Left ventricle myocardium superior (tissue), 1 donor: ENCODE measurements around the gene DCDC2B. TPM values are rescaled to one million over a fixed set of nuclear protein-coding genes. Genes with fewer than 3 reads are reported as not detected.
A peak's percentile ranks its signal among the peaks of the same experiment; 100 is the strongest.

ENCODE experiments used
- ATAC-seq: fragments of 200-7000 bp; cut with Tn5 transposase; one replicate; pipeline ENCODE4 v1.9.1; 2020; ENCODE audit warnings: mild to moderate bottlenecking, moderate library complexity
- DNase-seq: peaks from one replicate; pipeline ENCODE4 v3.0.0-alpha.2; 2020
- intact Hi-C: fragments of 100-400 bp; cut with micrococcal nuclease; formaldehyde crosslinking; loops from one replicate; pipeline ENCODE4 v1.11.0; 2022
- total RNA-seq: library from RNA; stranded (reverse); fragmentation: NEBNext Ultra II Directional; extraction: Animal tissue kit (Norgen Biotek cat#: 25700); gene quantifications from one replicate; pipeline ENCODE4 v1.2.1, GENCODE V29; 2021
- donor health status: DM: no; HTN: yes; CAD: no; lungs with severe emphysema.

The DCDC2B gene
- total RNA-seq, 1 donor from 2014 or later: not detected

DNA sequence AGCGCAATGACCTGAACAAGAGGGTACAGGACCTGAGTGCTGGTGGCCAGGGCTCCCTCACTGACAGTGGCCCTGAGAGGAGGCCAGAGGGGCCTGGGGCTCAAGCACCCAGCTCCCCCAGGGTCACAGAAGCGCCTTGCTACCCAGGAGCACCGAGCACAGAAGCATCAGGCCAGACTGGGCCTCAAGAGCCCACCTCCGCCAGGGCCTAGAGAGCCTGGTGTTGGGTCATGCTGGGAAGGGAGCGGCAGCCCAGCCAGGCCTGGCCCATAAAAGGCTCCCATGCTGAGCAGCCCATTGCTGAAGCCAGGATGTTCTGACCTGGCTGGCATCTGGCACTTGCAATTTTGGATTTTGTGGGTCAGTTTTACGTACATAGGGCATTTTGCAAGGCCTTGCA, 13.9 kb upstream of the DCDC2B start:
- ATAC-seq: no peak
- no peak for DNase-seq
- intact Hi-C loops: no loop called here

DNA sequence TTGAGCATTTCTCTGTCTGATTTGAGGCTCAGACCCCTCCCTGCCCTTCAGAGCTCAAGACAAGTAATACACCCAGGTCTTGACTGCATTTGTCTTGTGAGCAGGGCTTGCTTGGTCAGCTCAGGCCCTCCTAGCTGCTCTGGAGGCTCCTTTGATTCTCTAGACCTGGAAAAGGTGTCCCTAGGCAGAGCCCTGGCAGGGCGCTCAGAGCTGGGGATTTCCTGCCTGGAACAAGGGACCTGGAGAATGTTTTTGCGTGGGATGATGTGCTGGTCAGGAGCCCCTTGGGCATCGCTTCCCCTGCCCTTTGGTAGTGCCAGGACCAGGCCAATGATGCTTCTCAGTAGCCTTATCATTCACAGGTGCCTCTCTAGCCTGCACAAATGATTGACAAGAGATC, 13.4 kb upstream of the DCDC2B start:
- DNase-seq (no peak), ATAC-seq (no peak)
- intact Hi-C loops: no loop called here

DNA sequence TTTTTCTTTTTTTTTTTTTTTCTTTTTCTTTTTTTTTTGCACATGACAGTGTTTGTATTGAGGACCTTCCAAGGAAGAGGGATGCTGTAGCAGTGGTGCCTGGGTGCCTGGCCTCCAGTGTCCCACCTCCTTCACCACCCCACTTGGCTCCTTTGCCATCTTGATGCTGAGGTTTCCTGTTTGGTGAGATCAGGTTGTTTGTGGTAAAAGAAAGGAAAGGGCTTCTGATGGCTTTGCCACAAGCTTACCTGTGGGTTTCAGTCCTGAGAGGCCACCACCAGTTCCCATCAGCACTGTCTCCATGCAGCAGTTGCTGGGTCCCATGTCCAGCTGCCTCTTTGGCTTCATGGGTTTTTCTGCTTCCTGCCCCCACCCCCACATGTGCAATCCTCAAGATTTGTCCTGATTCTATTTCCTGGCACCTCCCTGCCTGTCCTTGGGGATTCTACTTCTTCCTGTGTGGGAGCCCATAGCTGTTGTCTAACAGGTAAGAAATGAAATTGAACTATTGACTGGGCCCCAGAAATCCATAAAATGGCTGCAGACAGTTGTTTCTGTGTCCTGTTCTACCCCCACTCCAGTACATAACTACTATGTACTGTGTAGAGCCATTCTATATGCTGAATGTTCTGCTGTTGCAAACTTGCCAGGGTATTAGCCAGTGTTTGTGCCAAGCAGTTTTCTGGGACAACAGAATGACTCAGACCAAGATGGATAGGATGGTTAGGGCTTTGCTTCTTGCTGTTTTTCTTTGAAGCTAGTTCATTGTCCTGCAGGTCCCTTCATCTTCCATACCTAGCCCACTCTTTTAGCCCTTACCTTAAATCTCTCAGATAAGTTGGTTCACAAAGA, 12.7 kb upstream of the DCDC2B start:
- intact Hi-C loops: no loop called here
- no peak for ATAC-seq
- DNase-seq: no peak

DNA sequence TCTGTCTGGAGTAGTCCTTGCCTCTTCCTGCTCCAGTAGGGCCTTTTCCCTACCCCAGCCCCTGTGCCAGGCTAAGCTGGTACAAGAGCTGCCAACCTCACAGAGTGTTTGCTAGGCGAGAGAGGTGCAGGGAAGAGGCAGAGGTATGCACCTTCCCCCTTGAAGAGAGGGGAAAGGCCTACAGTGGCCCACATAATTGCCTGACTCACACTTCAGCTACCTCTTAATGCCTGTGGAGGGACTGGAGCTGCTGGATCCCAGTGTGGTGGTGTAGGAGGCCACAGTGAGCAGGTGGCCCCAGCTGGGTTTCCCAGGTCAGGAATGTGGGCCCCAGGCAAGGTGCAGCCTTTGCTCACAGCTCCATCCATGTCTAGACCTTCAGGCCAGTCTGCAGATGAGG, 11.8 kb upstream of the DCDC2B start:
- ATAC-seq: no peak
- DNase-seq: no peak

DNA sequence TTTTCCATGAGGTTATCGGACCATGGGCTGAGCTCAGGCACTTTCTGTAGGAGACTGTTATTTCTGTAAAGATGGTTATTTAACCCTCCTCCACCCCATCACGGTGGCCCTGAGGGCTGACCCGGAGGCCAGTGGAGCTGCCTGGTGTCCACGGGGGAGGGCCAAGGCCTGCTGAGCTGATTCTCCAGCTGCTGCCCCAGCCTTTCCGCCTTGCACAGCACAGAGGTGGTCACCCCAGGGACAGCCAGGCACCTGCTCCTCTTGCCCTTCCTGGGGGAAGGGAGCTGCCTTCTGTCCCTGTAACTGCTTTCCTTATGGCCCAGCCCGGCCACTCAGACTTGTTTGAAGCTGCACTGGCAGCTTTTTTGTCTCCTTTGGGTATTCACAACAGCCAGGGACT, 11.1 kb upstream of the DCDC2B start:
- ATAC-seq (no peak), DNase-seq (no peak)
- intact Hi-C loops: no loop called here

More for the DNA sequence above, 11.8 kb upstream of the DCDC2B start:
- intact Hi-C loops: no loop called here

DNA sequence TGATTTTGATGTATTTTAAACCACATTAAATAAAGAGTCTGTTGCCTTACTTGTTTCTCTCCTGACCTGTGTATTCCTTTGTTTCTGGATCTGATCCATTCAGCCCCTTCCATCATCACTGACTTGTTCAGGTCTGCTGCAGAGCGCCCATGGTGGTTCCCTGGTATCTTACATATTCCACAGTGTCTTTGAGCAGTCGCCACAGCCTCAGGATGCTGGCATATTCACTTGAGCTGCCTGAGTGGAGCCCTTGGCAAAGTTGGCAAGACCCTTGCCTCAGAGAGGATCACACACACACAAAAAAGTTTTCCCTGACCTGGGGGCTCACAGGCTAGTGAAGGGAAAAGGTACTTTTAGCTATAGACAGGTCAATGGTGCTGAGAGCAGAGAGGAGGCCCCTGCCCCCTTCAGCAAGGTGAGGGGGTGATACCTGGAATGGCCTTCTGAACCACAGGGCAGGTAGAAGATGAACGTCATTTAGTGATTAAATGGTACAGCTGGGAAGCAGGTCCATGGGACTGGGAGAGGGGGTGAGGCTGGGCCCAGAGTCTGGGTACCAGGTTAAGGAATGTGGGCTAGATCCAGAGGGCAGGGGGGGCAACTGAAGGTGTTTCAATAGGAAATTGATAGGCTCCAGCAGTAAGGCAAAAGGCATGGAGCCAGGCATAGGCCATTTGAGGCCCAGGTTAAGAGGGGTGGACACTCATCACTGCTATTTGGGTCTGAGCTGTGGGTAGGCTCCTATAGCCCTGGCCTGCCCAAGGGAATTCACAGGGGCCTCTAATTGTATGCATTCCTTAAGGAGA, 10.4 kb upstream of the DCDC2B start:
- DNase-seq (no peak), ATAC-seq (no peak)
- intact Hi-C loops: no loop called here

DNA sequence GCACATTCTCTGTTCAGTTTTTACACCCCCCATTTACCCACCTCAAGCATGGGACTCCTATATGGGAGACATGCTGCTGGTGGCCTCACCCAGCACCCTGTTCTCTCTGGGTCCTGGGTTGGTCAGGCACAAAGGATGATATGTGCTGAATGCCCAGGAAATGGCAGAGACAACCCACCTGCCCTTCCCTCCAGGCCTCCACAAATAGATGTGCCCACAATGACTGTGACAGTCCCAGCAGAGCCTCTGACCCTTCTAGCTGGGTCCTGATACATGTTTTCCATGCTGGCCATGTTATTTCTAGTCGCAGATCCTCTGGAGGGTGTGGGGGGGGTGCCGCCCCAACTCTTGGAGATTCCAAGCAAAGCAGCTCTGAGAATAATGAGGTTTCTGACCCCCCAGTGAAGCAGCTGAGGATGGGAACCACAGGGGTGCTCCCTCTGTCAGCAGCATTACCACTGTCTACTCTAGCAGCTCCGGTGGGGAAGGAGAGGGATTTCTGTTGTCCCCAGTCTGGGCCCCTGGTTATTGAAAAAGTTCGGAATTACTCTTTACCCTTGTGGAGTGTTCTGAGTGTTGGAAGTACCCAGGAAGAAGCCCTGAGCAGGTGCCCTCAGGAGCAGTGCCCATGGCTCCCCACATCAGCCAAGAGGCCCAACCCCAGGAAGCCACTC, 9.7 kb upstream of the DCDC2B start:
- ATAC-seq (no peak), DNase-seq (no peak)
- intact Hi-C loops: no loop called here

DNA sequence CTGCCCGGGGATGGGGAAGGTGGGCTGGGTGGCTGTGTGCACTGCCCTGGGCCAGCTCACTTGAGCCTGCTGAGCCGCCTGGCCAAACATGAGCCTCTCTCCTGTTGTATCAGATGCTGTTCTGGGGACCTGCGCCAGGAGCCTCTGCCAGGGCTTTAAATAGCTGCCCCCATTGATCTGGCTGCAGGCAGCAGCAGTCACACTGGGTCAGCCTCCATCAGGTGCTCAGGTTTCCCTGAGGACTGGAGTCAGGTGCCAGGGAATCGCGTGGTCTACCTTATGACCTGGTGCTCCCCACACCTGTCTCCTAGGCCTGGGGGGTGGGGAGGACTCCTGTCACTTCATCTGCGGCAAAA, 9.2 kb upstream of the DCDC2B start:
- peak; percentile 87 for DNase-seq
- intact Hi-C loops: no loop called here
- peak; percentile 75 for ATAC-seq

DNA sequence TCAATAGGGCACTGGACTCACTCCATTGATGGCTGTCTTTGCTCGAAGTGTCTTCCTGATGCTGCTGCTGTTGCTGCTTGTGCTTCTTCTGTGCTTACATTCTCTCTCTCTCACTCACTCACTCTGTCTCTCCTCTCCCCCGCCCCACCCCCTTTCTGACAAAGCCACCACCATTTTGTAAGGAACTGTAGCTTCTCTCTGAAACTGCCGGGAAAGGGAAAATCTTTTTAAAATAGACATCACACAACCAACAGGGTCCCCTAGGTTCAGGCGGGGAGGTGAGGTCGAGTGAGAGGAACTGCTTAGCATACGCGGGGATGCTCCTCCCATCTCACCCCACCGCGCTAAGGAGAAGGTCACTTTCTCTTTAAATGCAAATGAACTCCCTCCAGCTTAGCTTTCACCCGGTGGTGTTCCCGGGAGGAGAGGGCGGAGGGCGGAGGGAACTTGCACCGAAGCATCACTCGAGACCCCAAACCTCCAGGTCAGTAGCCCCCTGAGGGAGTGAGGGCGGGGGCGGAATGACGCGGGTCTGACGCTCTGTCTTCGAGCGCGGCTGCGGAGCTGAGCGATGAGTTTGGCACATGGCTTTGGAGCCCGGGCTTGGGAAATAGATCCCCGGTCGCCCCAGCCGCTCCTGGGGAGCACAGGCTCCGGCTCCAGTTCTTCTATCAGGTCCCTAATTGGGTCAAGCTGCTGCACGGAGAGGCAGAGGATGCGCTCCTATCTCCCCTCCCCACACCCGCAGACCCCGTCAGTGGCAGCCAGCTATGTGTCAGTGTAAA, 8.5 kb upstream of the DCDC2B start, which contains the start of gene CCDC28B:
Gene CCDC28B, plus strand, starts transcription at position 370 of the 785 bp plus-strand sequence. CDS start 1,341 bp downstream, outside the sequence.
- intact Hi-C loops: no loop called here

DNA sequence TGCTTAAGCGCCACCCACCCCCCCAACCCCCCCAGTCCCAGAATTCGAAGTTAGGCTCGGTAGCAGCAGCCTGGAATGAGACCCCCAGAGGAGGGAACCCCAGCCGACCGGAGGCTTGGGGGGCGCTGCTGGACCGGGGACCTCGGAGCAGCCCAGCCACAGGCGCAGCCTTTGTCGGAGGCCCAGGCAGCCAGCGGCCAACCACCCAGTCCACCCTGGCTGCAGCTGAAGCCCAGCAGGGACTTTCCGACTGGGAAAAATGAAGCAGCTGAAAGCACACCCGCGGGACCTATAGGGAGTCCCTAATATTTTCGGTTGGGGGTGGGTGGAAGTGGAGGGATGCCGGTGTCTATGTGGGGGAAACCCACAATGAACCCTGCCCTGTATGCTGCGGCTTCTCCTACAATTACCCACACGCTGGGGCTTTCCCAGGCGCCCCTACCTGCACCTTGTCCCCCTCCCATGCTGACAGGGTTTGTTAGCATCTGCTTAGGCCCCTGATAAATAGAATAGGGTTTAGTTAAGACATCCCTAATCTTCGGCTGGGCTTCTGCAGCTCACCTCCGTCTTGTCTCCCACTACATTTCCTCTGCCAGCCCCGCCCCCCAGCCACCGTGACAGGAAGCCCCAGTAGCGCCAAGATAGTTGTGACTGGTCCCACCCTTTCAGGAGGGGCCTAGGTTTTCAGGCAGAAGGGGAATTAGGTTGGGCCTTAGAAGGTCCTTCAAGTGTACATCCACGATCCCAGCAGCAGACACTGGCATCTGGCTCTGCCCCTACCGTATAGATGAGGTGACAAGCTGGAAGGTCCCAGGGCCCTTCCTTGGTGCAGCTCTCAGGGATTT, 7.7 kb upstream of the DCDC2B start:
- intact Hi-C loops: no loop called here
- DNase-seq: peak; percentile 80
- ATAC-seq: peak; percentile 55

More for the DNA sequence above, 8.5 kb upstream of the DCDC2B start, which contains the start of gene CCDC28B:
- peak; percentile 69 for ATAC-seq
- DNase-seq: peak; percentile 80

DNA sequence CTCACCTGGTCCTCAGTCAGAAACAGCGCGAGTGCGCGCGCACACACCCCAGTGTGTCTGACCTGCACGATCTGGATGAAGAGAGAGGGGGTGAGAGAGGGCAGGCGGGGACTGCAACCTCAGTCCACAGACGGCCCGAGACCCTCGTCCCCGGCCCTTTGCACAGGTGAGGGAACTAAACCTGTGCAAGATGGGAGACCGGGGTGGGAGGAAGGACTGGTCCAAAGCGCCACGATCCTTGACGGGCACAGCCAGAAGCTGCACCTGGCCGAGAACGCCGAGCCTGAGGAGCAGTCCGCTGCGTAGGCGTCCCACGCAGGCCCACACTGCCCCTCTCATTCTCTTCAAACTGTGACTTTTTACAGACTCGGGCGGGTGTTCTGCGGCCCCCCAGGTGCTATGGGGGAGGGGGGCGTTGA, 3.9 kb upstream of the DCDC2B start:
- ATAC-seq (no peak), DNase-seq (no peak)

DNA sequence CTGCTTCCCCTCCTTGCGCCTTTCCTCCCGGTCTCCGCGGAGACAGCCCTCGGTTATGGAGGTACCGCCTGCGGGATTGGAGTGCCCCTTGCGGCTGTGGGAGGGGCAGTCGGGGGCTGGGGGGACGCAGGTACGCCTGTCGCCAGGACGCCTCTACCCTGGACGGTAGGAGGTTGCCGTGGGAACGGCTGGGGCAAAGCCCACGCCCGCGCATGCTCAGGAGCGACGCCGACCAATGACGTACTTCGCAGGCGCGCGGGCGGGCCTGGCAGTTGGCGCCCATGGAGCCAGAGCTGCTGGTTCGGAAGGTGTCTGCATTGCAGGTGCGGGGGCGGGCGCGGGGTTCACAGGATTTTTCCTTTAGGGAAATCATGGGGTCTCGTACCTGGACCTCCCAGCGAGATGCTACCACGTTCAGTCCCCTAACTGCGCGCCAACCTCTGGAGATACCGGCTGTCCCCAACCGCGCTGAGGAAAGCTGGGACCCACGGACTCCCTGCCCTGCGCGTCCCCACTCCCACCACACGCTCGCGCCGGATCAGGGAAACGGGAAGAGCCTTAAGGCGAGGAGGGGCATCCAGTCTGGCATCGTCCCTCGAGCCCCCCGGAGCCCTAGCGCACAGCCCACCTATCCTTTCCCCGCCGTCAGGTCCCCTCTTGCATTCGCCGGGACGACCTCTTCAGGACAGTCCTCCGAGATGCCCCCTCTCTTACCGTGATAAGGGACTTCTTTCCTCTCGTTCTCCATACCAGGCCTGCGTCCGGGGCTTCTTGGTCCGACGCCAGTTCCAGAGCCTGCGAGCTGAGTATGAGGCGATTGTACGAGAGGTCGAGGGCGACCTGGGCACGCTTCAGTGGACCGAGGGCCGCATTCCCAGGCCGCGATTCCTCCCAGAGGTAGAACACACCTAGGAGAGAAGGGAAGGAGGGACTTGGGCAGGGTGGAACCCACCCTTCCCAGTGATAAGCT, 3.2 kb upstream of the DCDC2B start, which contains the start of gene IQCC:
Gene IQCC, plus strand, starts transcription at position 271 of the 970 bp plus-strand sequence. Its CDS starts 11 bp downstream, at position 282.
- ATAC-seq: peak; percentile 76
- DNase-seq: peak; percentile 92
- intact Hi-C loops: no loop called here

More for the DNA sequence above, 3.9 kb upstream of the DCDC2B start:
- intact Hi-C loops: no loop called here

DNA sequence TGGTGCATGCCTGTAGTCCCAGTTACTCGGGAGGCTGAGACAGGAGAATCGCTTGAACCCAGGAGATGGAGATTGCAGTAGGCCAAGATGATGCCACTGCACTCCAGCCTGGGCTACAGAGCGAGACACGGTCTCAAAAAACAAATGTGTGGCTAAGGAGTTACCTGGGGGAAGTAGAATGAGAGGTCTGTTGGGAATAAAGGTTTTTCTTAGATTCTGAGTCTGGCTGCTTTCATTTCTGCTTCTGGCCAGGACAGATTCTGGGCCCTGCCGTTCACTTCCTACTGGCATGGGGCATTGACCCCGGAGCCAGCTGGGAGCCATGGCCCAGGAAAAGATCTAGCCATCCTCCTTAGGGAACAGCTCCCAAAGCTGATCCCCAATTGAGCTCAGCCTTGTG, 420 bp upstream of the DCDC2B start:
- intact Hi-C loops: no loop called here
- no peak for ATAC-seq

DNA sequence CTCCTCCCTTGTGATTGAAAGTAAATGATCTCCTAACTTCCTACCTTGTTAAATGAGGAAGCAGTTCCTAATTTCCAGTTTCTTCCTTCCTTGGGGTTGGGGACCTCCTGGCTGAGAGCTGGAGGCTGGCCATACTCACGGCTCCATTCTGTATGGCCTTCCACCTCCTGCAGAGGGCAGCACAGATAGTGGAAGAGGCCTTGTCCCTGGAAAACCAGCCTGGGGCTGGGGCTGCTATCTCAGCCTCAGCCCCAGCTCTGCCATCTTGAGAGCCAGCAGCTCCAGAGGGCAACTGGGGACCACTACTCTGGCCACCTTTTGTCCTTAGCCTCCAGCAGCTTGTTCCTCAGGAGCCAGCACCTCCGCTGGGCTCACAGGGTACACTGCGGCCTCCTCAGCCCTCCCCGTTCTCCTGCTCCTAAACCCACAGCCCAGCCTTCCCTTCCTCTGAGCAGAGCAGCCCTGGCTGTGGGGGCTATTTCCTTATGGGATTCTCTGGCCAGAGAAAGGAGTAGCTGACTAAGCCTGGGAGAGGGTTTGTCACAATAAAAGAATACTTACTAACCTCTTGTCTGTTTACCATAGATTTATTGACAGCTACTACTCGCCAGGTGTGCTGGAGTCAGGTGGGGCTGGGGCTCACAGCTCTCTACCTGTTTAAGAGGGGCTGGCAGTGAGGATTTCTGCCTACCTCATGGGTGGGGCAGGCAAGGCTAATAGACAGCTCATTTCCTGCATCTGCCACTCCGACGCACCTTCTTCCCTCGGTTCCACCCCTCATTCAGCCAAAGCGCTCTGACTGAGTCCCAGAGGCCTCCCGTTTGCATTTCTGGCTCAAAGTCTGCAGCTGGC, 7.0 kb downstream of the DCDC2B start:
- peak; percentile 75 for ATAC-seq
- intact Hi-C loops: no loop called here
- DNase-seq: peak; percentile 61

More for the DNA sequence above, 420 bp upstream of the DCDC2B start:
- DNase-seq: no peak

DNA sequence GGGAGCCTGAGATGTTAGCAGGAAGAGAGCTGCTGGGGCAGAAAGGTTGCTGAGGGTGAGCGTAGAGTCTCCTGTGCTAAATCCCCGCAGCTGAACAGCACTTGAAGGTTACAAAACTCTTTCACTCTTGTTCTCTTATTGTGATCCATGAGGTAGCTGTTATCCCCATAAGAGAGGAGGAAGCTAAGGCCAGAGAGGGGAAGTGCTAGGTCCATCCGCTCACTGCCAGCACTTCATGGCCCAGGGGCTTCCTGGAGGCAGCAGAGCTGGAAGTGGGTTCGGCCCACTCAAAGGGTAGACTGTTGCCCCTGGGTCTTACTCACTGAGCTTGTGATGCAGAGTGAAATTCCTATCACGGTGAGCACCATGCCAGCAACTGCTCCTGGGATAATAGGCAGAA, 7.7 kb downstream of the DCDC2B start:
- ATAC-seq: no peak
- DNase-seq: no peak
- intact Hi-C loops: no loop called here

DNA sequence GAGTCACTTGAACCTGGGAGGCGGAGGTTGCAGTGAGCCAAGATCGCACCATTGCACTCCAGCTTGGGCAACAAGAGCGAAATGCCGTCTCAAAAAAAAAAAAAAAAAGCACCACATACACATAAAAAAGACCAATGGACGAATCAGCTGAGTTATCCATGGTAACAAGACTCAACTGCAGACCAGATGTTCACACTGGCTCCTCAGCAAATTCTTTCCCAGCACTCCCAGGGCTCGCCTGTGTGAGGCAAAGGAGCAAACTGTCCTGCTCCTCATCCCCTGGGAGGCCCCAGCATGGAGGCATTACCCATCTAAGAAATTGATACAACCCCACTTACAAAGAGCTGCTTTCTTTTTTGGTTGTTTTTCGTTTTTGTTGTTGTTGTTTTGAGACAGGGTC, 10.1 kb downstream of the DCDC2B start:
- intact Hi-C loops: no loop called here
- DNase-seq (no peak), ATAC-seq (no peak)
